Measurements from ENCODE around the gene ZFYVE28. TPM values are rescaled to one million over a fixed set of nuclear protein-coding genes. Genes with fewer than 3 reads are reported as not detected.

ZFYVE28 gene
- total RNA-seq, 1 donor from 2014 or later, result 3.6 TPM

DNA sequence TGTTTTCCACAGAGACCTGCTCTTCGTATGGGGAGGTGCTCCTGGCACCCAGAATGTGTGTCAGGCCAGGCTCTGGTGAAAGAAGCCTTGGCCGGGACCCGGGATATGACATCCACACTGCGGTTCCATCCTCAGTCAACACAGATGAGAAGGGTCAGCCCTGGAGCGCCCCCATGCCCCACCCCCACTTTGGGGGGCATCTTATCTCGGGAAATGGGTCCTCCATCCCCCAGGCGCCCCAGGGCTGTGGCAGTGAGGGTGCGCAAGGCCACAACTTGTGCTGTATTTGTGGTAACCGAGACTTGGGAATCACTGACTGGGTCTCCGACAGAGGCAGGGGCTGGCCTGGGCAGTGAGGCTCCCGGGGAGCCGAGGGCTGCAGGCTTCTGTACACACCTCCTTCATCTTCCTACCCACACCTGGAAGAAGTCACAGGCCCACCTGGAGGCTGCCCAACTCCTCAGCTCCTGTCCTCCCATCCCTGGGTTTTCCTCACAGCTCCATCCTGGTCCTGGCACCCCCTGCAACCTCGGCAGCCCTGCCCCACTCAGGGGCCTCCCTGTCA is 8.3 kb upstream of the ZFYVE28 start:
- DNase-seq (ENCODE audit: extremely low spot score, unreplicated experiment), result peak; percentile 65
- Mint-ChIP-seq H3K27ac (no peak overlapping the region), H3K9me3 (no peaks in the 10 kb centered on the region), H3K4me1 (ENCODE audit: unreplicated experiment) (peaks cover 6% of the 10 kb centered on the region), H3K36me3 (no peaks in the 10 kb centered on the region), H3K27me3 (peaks cover 15% of the 10 kb centered on the region), H3K4me3 (no peak overlapping the region)
- TF ChIP-seq CTCF (conservative IDR thresholded peaks at IDR 0.05), result no peak

- peaks cover 6% of the 10 kb centered on the region for H3K4me1 Mint-ChIP-seq (ENCODE audit: unreplicated experiment)
- H3K36me3 Mint-ChIP-seq, result no peaks in the 10 kb centered on the region
- DNase-seq (ENCODE audit: extremely low spot score, unreplicated experiment), result peak; percentile 65
- no peak overlapping the region for H3K27ac Mint-ChIP-seq
- no peak for TF ChIP-seq CTCF (conservative IDR thresholded peaks at IDR 0.05)
- no peak overlapping the region for H3K4me3 Mint-ChIP-seq
- H3K9me3 Mint-ChIP-seq, result no peaks in the 10 kb centered on the region
- peaks cover 23% of the 10 kb centered on the region for H3K27me3 Mint-ChIP-seq
Observed at GRCh38 chr4:2426069-2426397, 7.6 kb upstream of the ZFYVE28 start.

DNA sequence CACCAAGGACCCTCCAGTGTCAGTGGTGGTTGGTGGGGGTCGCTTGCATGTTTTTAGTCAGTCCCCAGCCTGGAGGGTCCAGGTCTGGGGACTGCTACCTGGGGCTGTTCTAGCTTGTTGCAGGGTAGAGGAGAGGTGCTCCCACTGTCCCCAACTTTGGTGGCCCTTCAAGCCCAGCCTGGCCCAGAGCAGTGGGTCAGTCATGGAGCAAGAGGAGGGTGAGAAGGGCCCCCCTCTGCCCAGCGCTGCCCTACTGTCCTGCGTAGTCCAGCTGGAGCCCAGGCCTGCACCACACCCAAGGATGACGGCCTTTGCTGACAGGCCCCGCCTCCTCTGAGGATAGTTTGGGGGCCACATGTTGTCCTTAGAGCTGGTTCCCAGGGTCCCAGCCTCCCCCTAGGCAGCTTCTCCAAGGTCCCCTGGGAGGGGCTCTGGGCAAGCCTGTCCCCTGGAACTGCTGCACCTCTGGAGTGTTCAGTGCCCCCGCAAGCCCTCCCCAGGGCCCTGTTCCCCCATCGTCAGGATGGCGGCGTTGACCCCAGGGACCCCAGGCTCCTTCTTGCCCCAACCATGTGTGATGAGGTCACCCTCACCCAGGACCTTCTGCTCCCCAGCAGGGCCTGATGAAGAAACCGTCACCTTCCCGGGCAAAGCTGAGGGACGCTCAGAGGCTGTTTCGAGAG is 7.1 kb upstream of the ZFYVE28 start:
- H3K4me1 Mint-ChIP-seq (ENCODE audit: unreplicated experiment), result peaks cover 6% of the 10 kb centered on the region
- no peaks in the 10 kb centered on the region for H3K9me3 Mint-ChIP-seq
- TF ChIP-seq CTCF (conservative IDR thresholded peaks at IDR 0.05), result no peak
- no peak overlapping the region for H3K27ac Mint-ChIP-seq
- no peak overlapping the region for H3K4me3 Mint-ChIP-seq
- peaks cover 28% of the 10 kb centered on the region for H3K27me3 Mint-ChIP-seq
- DNase-seq (ENCODE audit: extremely low spot score, unreplicated experiment), result peak; percentile 65
- no peaks in the 10 kb centered on the region for H3K36me3 Mint-ChIP-seq

DNA sequence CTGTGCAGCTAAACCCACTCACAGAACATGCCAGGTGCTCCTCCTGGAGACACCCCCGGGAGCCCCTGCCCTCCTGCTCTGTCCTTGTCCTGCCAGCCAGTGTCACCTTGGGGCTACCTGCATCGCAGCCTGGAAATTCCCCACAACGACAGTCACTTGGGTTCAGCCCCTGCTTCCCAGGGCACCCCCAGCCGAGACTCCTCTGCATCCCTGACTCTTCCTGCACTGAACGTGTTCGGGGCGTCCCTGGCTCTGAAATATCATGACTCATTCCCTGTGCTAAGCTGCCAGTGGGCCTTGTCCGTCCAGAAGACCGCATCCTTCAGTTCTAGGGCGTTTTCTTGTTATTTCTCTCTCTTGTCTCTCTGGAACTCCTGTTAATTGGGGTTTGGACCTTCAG is 6.1 kb upstream of the ZFYVE28 start:
- no peaks in the 10 kb centered on the region for H3K9me3 Mint-ChIP-seq
- no peak overlapping the region for H3K27ac Mint-ChIP-seq
- DNase-seq (ENCODE audit: extremely low spot score, unreplicated experiment), result peak; percentile 53

GRCh38 chr4:2423695-2424094 is 5.2 kb upstream of the ZFYVE28 start:
- Mint-ChIP-seq H3K4me1 (ENCODE audit: unreplicated experiment) (peaks cover 9% of the 10 kb centered on the region), H3K27me3 (peaks cover 45% of the 10 kb centered on the region), H3K27ac (no peak overlapping the region), H3K9me3 (no peaks in the 10 kb centered on the region), H3K36me3 (no peaks in the 10 kb centered on the region), H3K4me3 (no peak overlapping the region)
- TF ChIP-seq CTCF (conservative IDR thresholded peaks at IDR 0.05), result no peak
- no peak for DNase-seq (ENCODE audit: extremely low spot score, unreplicated experiment)

More for the DNA sequence above, 6.1 kb upstream of the ZFYVE28 start:
- H3K4me3 Mint-ChIP-seq, result no peak overlapping the region
- H3K36me3 Mint-ChIP-seq, result no peaks in the 10 kb centered on the region
- no peak for TF ChIP-seq CTCF (conservative IDR thresholded peaks at IDR 0.05)
- peaks cover 38% of the 10 kb centered on the region for H3K27me3 Mint-ChIP-seq
- H3K4me1 Mint-ChIP-seq (ENCODE audit: unreplicated experiment), result peaks cover 10% of the 10 kb centered on the region
